Subcutaneous abdominal adipose tissue (tissue), 5 donors: ENCODE results near the gene IRF4.

Experiments
- H3K27ac ChIP-seq: one replicate; pipeline ENCODE4 v1.7.0; 2013; ENCODE audit warnings: low read depth, mild to moderate bottlenecking, inconsistent platforms, low read length, moderate library complexity
- H3K27me3 ChIP-seq, 5 donors: one replicate each; pipeline ENCODE4 v1.7.0; 2013; ENCODE audit warnings: low read length in 5 of 5, inconsistent platforms in 1 of 5; ENCODE audit not compliant: control insufficient read depth in 5 of 5, insufficient read depth in 4 of 5
- H3K36me3 ChIP-seq, 5 donors: one replicate each; pipeline ENCODE4 v1.7.0; 2013; ENCODE audit warnings: low read length in 5 of 5; ENCODE audit not compliant: control insufficient read depth in 5 of 5, insufficient read depth in 5 of 5
- H3K4me1 ChIP-seq, 5 donors: one replicate each; pipeline ENCODE4 v1.7.0; 2013; ENCODE audit warnings: low read length in 5 of 5, mild to moderate bottlenecking in 3 of 5, moderate library complexity in 1 of 5; ENCODE audit not compliant: control insufficient read depth in 5 of 5, insufficient read depth in 5 of 5
- H3K4me3 ChIP-seq, 5 donors: one replicate each; pipeline ENCODE4 v1.7.0; 2013; ENCODE audit warnings: low read length in 5 of 5, low read depth in 1 of 5
- H3K9ac ChIP-seq, 5 donors: one replicate each; pipeline ENCODE4 v1.7.0; 2013; ENCODE audit warnings: low read length in 5 of 5, mild to moderate bottlenecking in 4 of 5, moderate library complexity in 3 of 5
- H3K9me3 ChIP-seq, 5 donors: one replicate each; pipeline ENCODE4 v1.7.0; 2013; ENCODE audit warnings: low read length in 5 of 5; ENCODE audit not compliant: control insufficient read depth in 5 of 5
- donor health status: healthy.
- donor health status: healthy.
- donor health status: healthy.
- donor health status: healthy.
- donor health status: healthy.

Gene IRF4

GRCh38 chr6:381742-382461, 9.7 kb upstream of the IRF4 start:
- Histone ChIP-seq H3K4me3 (no peak overlapping the region), H3K4me1 (peaks cover 0 to 3% (median under 1%) of the 10 kb centered on the region in 5 donors), H3K36me3 (no peaks in the 10 kb centered on the region), H3K27me3 (peaks cover 4 to 22% (median 14%) of the 10 kb centered on the region in 5 donors), H3K9ac (no peak overlapping the region), H3K27ac (no peak overlapping the region), H3K9me3 (no peaks in the 10 kb centered on the region)

GRCh38 chr6:382883-383810, 8.4 kb upstream of the IRF4 start:
- Histone ChIP-seq H3K27ac (no peak overlapping the region), H3K36me3 (no peaks in the 10 kb centered on the region), H3K4me1 (peaks cover 0 to 15% (median 11%) of the 10 kb centered on the region in 5 donors), H3K27me3 (peaks cover 4 to 22% (median 14%) of the 10 kb centered on the region in 5 donors), H3K4me3 (no peak overlapping the region), H3K9me3 (no peaks in the 10 kb centered on the region), H3K9ac (no peak overlapping the region)

GRCh38 chr6:383856-384255, 7.7 kb upstream of the IRF4 start:
- no peaks in the 10 kb centered on the region for H3K9me3 ChIP-seq
- no peaks in the 10 kb centered on the region for H3K36me3 ChIP-seq
- H3K27ac ChIP-seq = no peak overlapping the region
- H3K4me3 ChIP-seq = no peak overlapping the region
- no peak overlapping the region for H3K9ac ChIP-seq
- peaks cover 0 to 21% (median 17%) of the 10 kb centered on the region in 5 donors for H3K4me1 ChIP-seq
- H3K27me3 ChIP-seq = peaks cover 4 to 24% (median 14%) of the 10 kb centered on the region in 5 donors

- no peak overlapping the region for H3K27ac ChIP-seq
- H3K4me3 ChIP-seq = no peak overlapping the region
- H3K9ac ChIP-seq = no peak overlapping the region
- no peaks in the 10 kb centered on the region for H3K9me3 ChIP-seq
- peaks cover 0 to 21% (median 17%) of the 10 kb centered on the region in 5 donors for H3K4me1 ChIP-seq
- H3K27me3 ChIP-seq = peaks cover 4 to 23% (median 11%) of the 10 kb centered on the region in 5 donors
- H3K36me3 ChIP-seq = no peaks in the 10 kb centered on the region
Measured at GRCh38 chr6:384898-385297, 6.7 kb upstream of the IRF4 start.

GRCh38 chr6:385614-386013, 5.9 kb upstream of the IRF4 start:
- Histone ChIP-seq H3K4me3 (no peak overlapping the region), H3K9me3 (no peaks in the 10 kb centered on the region), H3K27ac (no peak overlapping the region), H3K4me1 (peaks cover 0 to 21% (median 17%) of the 10 kb centered on the region in 5 donors), H3K36me3 (no peaks in the 10 kb centered on the region), H3K27me3 (peaks cover 0 to 28% (median 8%) of the 10 kb centered on the region in 5 donors), H3K9ac (no peak overlapping the region)

- Histone ChIP-seq H3K27ac (no peak overlapping the region), H3K27me3 (peaks cover 0 to 36% (median 9%) of the 10 kb centered on the region in 5 donors)
Measured at GRCh38 chr6:386688-387266, 4.8 kb upstream of the IRF4 start.

GRCh38 chr6:387293-387741, 4.2 kb upstream of the IRF4 start:
- Histone ChIP-seq H3K9me3 (no peaks in the 10 kb centered on the region), H3K4me3 (no peak overlapping the region), H3K4me1 (peaks cover 2 to 33% (median 31%) of the 10 kb centered on the region in 5 donors), H3K27me3 (peaks cover 4 to 42% (median 14%) of the 10 kb centered on the region in 5 donors), H3K27ac (no peak overlapping the region), H3K9ac (no peak overlapping the region), H3K36me3 (no peaks in the 10 kb centered on the region)

More at GRCh38 chr6:386688-387266, 4.8 kb upstream of the IRF4 start:
- no peaks in the 10 kb centered on the region for H3K9me3 ChIP-seq
- no peak overlapping the region for H3K4me3 ChIP-seq
- no peaks in the 10 kb centered on the region for H3K36me3 ChIP-seq
- peaks cover 2 to 27% (median 26%) of the 10 kb centered on the region in 5 donors for H3K4me1 ChIP-seq
- no peak overlapping the region for H3K9ac ChIP-seq

GRCh38 chr6:388202-388903, 3.2 kb upstream of the IRF4 start:
- Histone ChIP-seq H3K36me3 (no peaks in the 10 kb centered on the region), H3K27me3 (peaks cover 4 to 46% (median 18%) of the 10 kb centered on the region in 5 donors), H3K9ac (no peak overlapping the region)

GRCh38 chr6:389143-389542, 2.4 kb upstream of the IRF4 start:
- H3K27ac ChIP-seq = no peak overlapping the region
- no peaks in the 10 kb centered on the region for H3K36me3 ChIP-seq
- no peak overlapping the region for H3K9ac ChIP-seq
- H3K9me3 ChIP-seq = no peaks in the 10 kb centered on the region
- no peak overlapping the region for H3K4me3 ChIP-seq
- H3K4me1 ChIP-seq = peaks cover 2 to 50% (median 50%) of the 10 kb centered on the region in 5 donors
- H3K27me3 ChIP-seq = peaks cover 10 to 48% (median 25%) of the 10 kb centered on the region in 5 donors

More at GRCh38 chr6:388202-388903, 3.2 kb upstream of the IRF4 start:
- Histone ChIP-seq H3K27ac (no peak overlapping the region), H3K4me3 (peak overlapping the region in 2 of 5 donors; percentile 13 to 32), H3K9me3 (no peaks in the 10 kb centered on the region), H3K4me1 (peaks cover 2 to 42% (median 42%) of the 10 kb centered on the region in 5 donors)
